Inferior parietal cortex (tissue), 1 donor: Measurements from ENCODE around the gene HEPACAM2.

Source experiments
- DNase-seq: peaks from one replicate; pipeline ENCODE4 v3.0.0-alpha.2; 2016; ENCODE audit errors: extremely low spot score

The HEPACAM2 gene

GRCh38 chr7:93202594-93203250 is 23.5 kb downstream of the HEPACAM2 start:
- DNase-seq, result no peak

- no peak for DNase-seq
Observed at GRCh38 chr7:93198472-93198871, 27.8 kb downstream of the HEPACAM2 start.

- no peak for DNase-seq
Observed at GRCh38 chr7:93196336-93196735, 29.9 kb downstream of the HEPACAM2 start.

- DNase-seq, result no peak
Observed at GRCh38 chr7:93194386-93194785, 31.9 kb downstream of the HEPACAM2 start.

GRCh38 chr7:93188870-93189634 is 37.2 kb downstream of the HEPACAM2 start:
- no peak for DNase-seq

- DNase-seq, result no peak
Observed at GRCh38 chr7:93185303-93186027, 40.8 kb downstream of the HEPACAM2 start.

GRCh38 chr7:93179173-93179572 is 47.1 kb downstream of the HEPACAM2 start:
- no peak for DNase-seq

- peak; percentile 19 for DNase-seq
Observed at GRCh38 chr7:93178213-93178612, 48.1 kb downstream of the HEPACAM2 start.

GRCh38 chr7:93176992-93177580 is 49.2 kb downstream of the HEPACAM2 start:
- peak; percentile 44 for DNase-seq

- DNase-seq, result no peak
Observed at GRCh38 chr7:93175219-93175618, 51.0 kb downstream of the HEPACAM2 start.

- DNase-seq, result no peak
Observed at GRCh38 chr7:93172683-93173082, 53.6 kb downstream of the HEPACAM2 start.

- no peak for DNase-seq
Observed at GRCh38 chr7:93171606-93172226, 54.6 kb downstream of the HEPACAM2 start.

GRCh38 chr7:93165447-93165846 is 60.8 kb downstream of the HEPACAM2 start:
- DNase-seq, result no peak

GRCh38 chr7:93164766-93165165 is 61.5 kb downstream of the HEPACAM2 start:
- DNase-seq, result no peak

- no peak for DNase-seq
Observed at GRCh38 chr7:93161181-93161762, 65.0 kb downstream of the HEPACAM2 start.

GRCh38 chr7:93160410-93160809 is 65.9 kb downstream of the HEPACAM2 start:
- no peak for DNase-seq

- no peak for DNase-seq
Observed at GRCh38 chr7:93159490-93159889, 66.8 kb downstream of the HEPACAM2 start.

- DNase-seq, result no peak
Observed at GRCh38 chr7:93156884-93157283, 69.4 kb downstream of the HEPACAM2 start.

- no peak for DNase-seq
Observed at GRCh38 chr7:93150200-93150835, 76.0 kb downstream of the HEPACAM2 start.

GRCh38 chr7:93148727-93149126 is 77.5 kb downstream of the HEPACAM2 start:
- no peak for DNase-seq

GRCh38 chr7:93148144-93148543 is 78.1 kb downstream of the HEPACAM2 start, which contains the start of gene SAMD9L:
Gene SAMD9L, minus strand, starts transcription at chr7:93148385. Its CDS starts 12,414 bp downstream, at chr7:93135971.
- no peak for DNase-seq
